IMR-90 (cell line): ENCODE measurements around the gene PREP. TPM values are rescaled to one million over a fixed set of nuclear protein-coding genes. Genes with fewer than 3 reads are reported as not detected.

Experiments
- ATAC-seq: fragments of 200-7000 bp; cut with Tn5 transposase; 2 replicates; pipeline ENCODE4 v1.9.1; 2020; ENCODE audit warnings: low read depth, mild to moderate bottlenecking, moderate library complexity
- BruUV-seq: library from RNA; stranded (reverse); fragments of 400-500 nt; replicated peaks from 2 replicates; lab custom pipeline; 2021; lab: Mats Ljungman, UMichigan
- CTCF ChIA-PET: fragments of 300-600 bp; formaldehyde crosslinking; extraction: SDS; loops from one replicate; lab custom pipeline; 2021; ENCODE audit warnings: antibody characterized with exemption; lab: Yijun Ruan, JAX
- POLR2A ChIA-PET: fragments of 300-600 bp; sonication (Branson Sonifier 250); formaldehyde crosslinking; loops from one replicate; lab custom pipeline; 2022; ENCODE audit warnings: antibody characterized with exemption; ENCODE audit not compliant: unreplicated experiment; lab: Charles Lee
- DNase-seq: peaks from one replicate; pipeline ENCODE4 v3.0.0; 2013
- H2AFZ ChIP-seq: replicated peaks from 2 replicates; pipeline ENCODE3; 2013; ENCODE audit warnings: low read length, mild to moderate bottlenecking; ENCODE audit not compliant: poor library complexity
- H2AK5ac ChIP-seq: 2 replicates; pipeline ENCODE4 v1.6.1; 2013; ENCODE audit warnings: low read depth, low read length, inconsistent platforms
- H2AK9ac ChIP-seq: replicated peaks from 2 replicates; pipeline ENCODE3; 2013; ENCODE audit warnings: mild to moderate bottlenecking, low read depth, low read length, moderate library complexity; ENCODE audit not compliant: poor library complexity
- H2BK120ac ChIP-seq: 2 replicates; pipeline ENCODE4 v1.6.1; 2013; ENCODE audit warnings: low read depth, low read length, inconsistent platforms
- H2BK15ac ChIP-seq: 3 replicates; pipeline ENCODE4 v1.6.1; 2013; ENCODE audit warnings: low read depth, low read length, inconsistent platforms
- H2BK20ac ChIP-seq: 2 replicates; pipeline ENCODE4 v1.6.1; 2013; ENCODE audit warnings: low read depth, mild to moderate bottlenecking, inconsistent platforms, low read length, moderate library complexity
- H2BK5ac ChIP-seq: 2 replicates; pipeline ENCODE4 v1.6.1; 2013; ENCODE audit warnings: mild to moderate bottlenecking, low read depth, low read length, inconsistent platforms; ENCODE audit not compliant: poor library complexity, severe bottlenecking
- H3K14ac ChIP-seq: replicated peaks from 2 replicates; pipeline ENCODE4 v1.6.1; 2013; ENCODE audit warnings: low read depth, low read length, inconsistent platforms
- H3K18ac ChIP-seq: 2 replicates; pipeline ENCODE4 v1.6.1; 2013; ENCODE audit warnings: low read depth, low read length, control low read depth
- H3K23ac ChIP-seq: 2 replicates; pipeline ENCODE4 v1.6.1; 2013; ENCODE audit warnings: low read depth, low read length, inconsistent platforms
- H3K27ac ChIP-seq: 2 replicates; pipeline ENCODE4 v1.5.1; 2013; ENCODE audit warnings: mild to moderate bottlenecking, control low read depth, low read length; ENCODE audit not compliant: insufficient read depth
- H3K27me3 ChIP-seq: 2 replicates; pipeline ENCODE4 v1.6.1; 2013; ENCODE audit warnings: low read length; ENCODE audit not compliant: control insufficient read depth, insufficient read depth
- H3K36me3 ChIP-seq: 2 replicates; pipeline ENCODE4 v1.6.1; 2013; ENCODE audit warnings: low read length, mixed read lengths; ENCODE audit not compliant: control insufficient read depth, insufficient read depth
- H3K4ac ChIP-seq: 2 replicates; pipeline ENCODE4 v1.6.1; 2013; ENCODE audit warnings: low read depth, low read length, inconsistent platforms
- H3K4me1 ChIP-seq: 2 replicates; pipeline ENCODE4 v1.6.1; 2013; ENCODE audit warnings: low read length, mixed read lengths; ENCODE audit not compliant: control insufficient read depth, insufficient read depth
- H3K4me2 ChIP-seq: 2 replicates; pipeline ENCODE4 v1.6.1; 2013; ENCODE audit warnings: low read depth, mild to moderate bottlenecking, control low read depth, low read length, moderate library complexity
- H3K4me3 ChIP-seq: 2 replicates; pipeline ENCODE4 v1.5.1; 2013; ENCODE audit warnings: low read depth, mild to moderate bottlenecking, control low read depth, low read length, moderate library complexity; ENCODE audit not compliant: insufficient read depth
- H3K56ac ChIP-seq: 2 replicates; pipeline ENCODE4 v1.6.1; 2013; ENCODE audit warnings: low read length, inconsistent platforms; ENCODE audit not compliant: insufficient read depth; ENCODE audit errors: extremely low read depth
- H3K79me1 ChIP-seq, 2 experiments: 2 replicates each; pipeline ENCODE4 v1.6.1; 2013; ENCODE audit warnings: low read length in 2 of 2, inconsistent platforms in 1 of 2, low read depth in 1 of 2
- H3K9ac ChIP-seq: 2 replicates; pipeline ENCODE4 v1.6.1; 2013; ENCODE audit warnings: low read depth, low read length, control low read depth
- H3K9me1 ChIP-seq: 2 replicates; pipeline ENCODE4 v1.6.1; 2013; ENCODE audit warnings: low read length, inconsistent platforms; ENCODE audit not compliant: insufficient read depth
- H3K9me3 ChIP-seq: 2 replicates; pipeline ENCODE4 v1.6.1; 2013; ENCODE audit warnings: low read length; ENCODE audit not compliant: control insufficient read depth, insufficient read depth
- H4K20me1 ChIP-seq: 2 replicates; pipeline ENCODE4 v1.6.1; 2013; ENCODE audit warnings: low read length, inconsistent platforms; ENCODE audit not compliant: insufficient read depth
- H4K5ac ChIP-seq: 2 replicates; pipeline ENCODE4 v1.6.1; 2013; ENCODE audit warnings: mild to moderate bottlenecking, low read depth, low read length, control low read depth
- H4K8ac ChIP-seq, 2 experiments: 2 replicates each; pipeline ENCODE4 v1.6.1; 2013; ENCODE audit warnings: low read depth in 2 of 2, low read length in 2 of 2, control low read depth in 1 of 2, inconsistent platforms in 1 of 2
- H4K91ac ChIP-seq: 2 replicates; pipeline ENCODE4 v1.6.1; 2013; ENCODE audit warnings: low read depth, low read length, inconsistent platforms; ENCODE audit not compliant: insufficient read depth
- BHLHE40 ChIP-seq: fragments of 150-350 bp; IDR thresholded peaks from 2 replicates; pipeline ENCODE4 v1.6.1; 2016; ENCODE audit warnings: mild to moderate bottlenecking, low read depth, low read length
- CEBPB ChIP-seq: IDR thresholded peaks from 2 replicates; pipeline ENCODE4 v1.6.1; 2012; ENCODE audit warnings: low read depth, low read length, improper control_type of control experiment
- FOS ChIP-seq: fragments of 150-350 bp; IDR thresholded peaks from 2 replicates; pipeline ENCODE4 v1.6.1; 2016; ENCODE audit warnings: low read depth, low read length
- MAZ ChIP-seq: IDR thresholded peaks from 2 replicates; pipeline ENCODE4 v1.6.1; 2012; ENCODE audit warnings: low read depth, mild to moderate bottlenecking, low read length, improper control_type of control experiment, moderate library complexity, borderline replicate concordance
- WGBS, 2 experiments: methylation state at CpG; one replicate each; pipeline versions ENCODE4 v1.1.5 to v1.1.7; 2013; ENCODE audit warnings: missing lambda C conversion rate in 2 of 2; ENCODE audit not compliant: insufficient read length in 1 of 2; ENCODE audit errors: extremely low coverage in 2 of 2; 5-methylcytosine and 5-hydroxymethylcytosine counted together
- dilution Hi-C: fragments of 300-500 bp; cut with HindIII; formaldehyde crosslinking; loops from one replicate; pipeline ENCODE4 v1.14.3; 2018; ENCODE audit warnings: low sequenced_read_pairs; ENCODE audit not compliant: unreplicated experiment
- in situ Hi-C: fragments of 300-500 bp; cut with MboI; formaldehyde crosslinking; loops from 3 replicates; pipeline ENCODE4 v1.14.3; 2019; ENCODE audit warnings: low sequenced_read_pairs, inconsistent platforms, mixed read lengths
- intact Hi-C: fragments of 100-400 bp; cut with micrococcal nuclease; formaldehyde crosslinking; loops from 2 replicates; pipeline ENCODE4 v1.10.0; 2022
- polyA plus RNA-seq, 3 experiments: library from polyadenylated mRNA; depleted of rRNA; stranded (reverse); fragments of >200 nt; gene quantifications; 2 replicates each; pipeline ENCODE4 v1.2.3, GENCODE V29; 2012; ENCODE audit warnings: low replicate concordance in 1 of 3
- total RNA-seq: library from RNA; depleted of rRNA; stranded (reverse); fragments of >200 nt; gene quantifications from 2 replicates; pipeline ENCODE4 v1.2.3, GENCODE V29; 2012

Gene PREP
- total and polyA plus RNA-seq, 2 of the 4 experiments (the other 2 are of a cell fraction) = 21.0 to 25.7 TPM

DNA sequence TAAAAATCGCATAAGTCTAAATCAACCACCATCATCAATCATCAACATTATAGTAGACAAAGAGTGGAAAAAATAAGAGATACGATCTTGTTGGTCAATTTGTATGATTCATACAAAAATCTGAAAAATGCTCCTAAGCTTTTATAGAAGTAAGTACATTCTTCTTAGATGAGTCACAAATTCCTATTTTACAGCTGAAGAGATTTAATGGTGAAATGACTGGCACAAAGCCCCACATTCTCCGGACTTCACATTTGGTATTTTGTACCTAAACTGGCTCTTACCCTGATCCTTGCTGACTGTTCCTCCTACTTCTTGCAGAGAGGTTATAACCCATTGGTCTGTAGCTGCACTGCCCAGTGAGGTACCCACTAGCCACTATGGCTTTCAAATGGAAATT is 29.9 kb upstream of the PREP start:
- CTCF ChIA-PET = interaction anchor here (0.6 to 1.9 kb wide), 6 partner anchors 10 to 868 kb away, joined by 3 to 8 read pairs (median 4); partner anchors contain the start of gene PRDM1
- Histone ChIP-seq H2AK5ac (no peak overlapping the region), H4K91ac (peak overlapping the region; percentile 1), H2BK120ac (peak overlapping the region; percentile 80), H3K18ac (no peak overlapping the region), H4K8ac (peak overlapping the region in 1 of 2 experiments; percentile 41; a peak in 1 of 4 replicates), H3K27ac (no peak overlapping the region), H2AK9ac (no peak overlapping the region), H3K9me3 (no peaks in the 10 kb centered on the region), H3K9ac (no peak overlapping the region), H2BK20ac (peak overlapping the region; percentile 75), H2BK15ac (peak overlapping the region; percentile 8; the same call in 1 of the 3 replicates), H3K56ac (no peak overlapping the region), H4K20me1 (no peaks in the 10 kb centered on the region), H3K23ac (peak overlapping the region; percentile 10; the same call in 1 of the 2 replicates), H3K79me1 (no peaks in the 10 kb centered on the region), H3K9me1 (peaks cover 3% of the 10 kb centered on the region), H2AFZ (no peak overlapping the region), H2BK5ac (peak overlapping the region; percentile 82), H3K4me2 (no peak overlapping the region), H3K4me1 (peaks cover 22% of the 10 kb centered on the region), H3K27me3 (no peaks in the 10 kb centered on the region), H4K5ac (no peak overlapping the region), H3K4ac (peak overlapping the region; percentile 65), H3K14ac (peak overlapping the region; percentile 47; the same call in 1 of the 2 replicates), H3K36me3 (no peaks in the 10 kb centered on the region), H3K4me3 (no peak overlapping the region)
- dilution Hi-C loops (no loop called here), in situ Hi-C loops (loop anchor here (10.0 kb wide), 1 partner anchor 872 kb away; no protein-coding TSS in a partner anchor), intact Hi-C loops (loop anchor here (5.0 kb wide), 4 partner anchors 50 to 790 kb away; partner anchors contain the start of gene PRDM1)
- no CpG with 5 or more reads among the region's 3 CpGs for WGBS, 2 experiments
- POLR2A ChIA-PET = interaction anchor here (0.6 kb wide), 1 partner anchor 60 kb away, joined by 3 read pairs; no protein-coding TSS in a partner anchor
- TF ChIP-seq MAZ = no peak
- TF ChIP-seq BHLHE40 = no peak
- peak; percentile 65; the same call in 1 of the 2 replicates for TF ChIP-seq FOS
- peak; percentile 28 for TF ChIP-seq CEBPB
- no TSS peak for BruUV-seq
- DNase-seq (peak; percentile 83), ATAC-seq (peak; percentile 31)
